HepG2 (cell line): Measurements from ENCODE around the gene CORO1C. TPM values are rescaled to one million over a fixed set of nuclear protein-coding genes. Genes with fewer than 3 reads are reported as not detected.

Experiments used
- ASH2L ChIP-seq: fragments of 300-600, 200-600 bp; sonication (generic); IDR thresholded peaks from 2 replicates; pipeline ENCODE4 v1.7.0; 2017; ENCODE audit warnings: low read depth, mild to moderate bottlenecking, moderate library complexity, mixed read lengths, low read length; ENCODE audit not compliant: insufficient read length
- BORCS8-MEF2B ChIP-seq: sonication (generic); formaldehyde crosslinking; IDR thresholded peaks from 2 replicates; pipeline ENCODE4 v1.8.0; 2022; ENCODE audit warnings: mild to moderate bottlenecking, missing genetic modification reagents
- DZIP1 ChIP-seq: sonication (generic); formaldehyde crosslinking; IDR thresholded peaks from 2 replicates; pipeline ENCODE4 v1.5.0; 2020; ENCODE audit warnings: mild to moderate bottlenecking, missing genetic modification reagents
- ESRRA ChIP-seq: sonication (generic); formaldehyde crosslinking; IDR thresholded peaks from 2 replicates; pipeline ENCODE4 v1.5.1; 2020; ENCODE audit warnings: mild to moderate bottlenecking, low read depth, missing genetic modification reagents
- FOXC1 ChIP-seq: sonication (generic); formaldehyde crosslinking; IDR thresholded peaks from 2 replicates; pipeline ENCODE4 v1.8.0; 2022; ENCODE audit warnings: mild to moderate bottlenecking, missing genetic modification reagents, borderline replicate concordance
- MXD3 ChIP-seq: IDR thresholded peaks from 2 replicates; pipeline ENCODE4 v1.6.1; 2016; ENCODE audit warnings: mild to moderate bottlenecking, missing biosample characterization, missing genetic modification reagents
- NCOA1 ChIP-seq: sonication (generic); formaldehyde crosslinking; IDR thresholded peaks from 2 replicates; pipeline ENCODE4 v1.9.0; 2021; ENCODE audit warnings: missing genetic modification reagents
- NFRKB ChIP-seq: fragments of 450-650 bp; IDR thresholded peaks from 2 replicates; pipeline ENCODE4 v1.6.1; 2017
- RERE ChIP-seq: IDR thresholded peaks from 2 replicates; pipeline ENCODE4 v1.6.1; 2016; ENCODE audit warnings: low read depth, missing genetic modification reagents, missing compliant biosample characterization
- SIX4 ChIP-seq: sonication (generic); formaldehyde crosslinking; IDR thresholded peaks from 2 replicates; pipeline ENCODE4 v1.4.0; 2020; ENCODE audit warnings: missing genetic modification reagents
- TERF1 ChIP-seq: sonication (generic); formaldehyde crosslinking; IDR thresholded peaks from 2 replicates; pipeline ENCODE4 v1.8.0; 2022; ENCODE audit warnings: mild to moderate bottlenecking, missing genetic modification reagents, moderate library complexity
- YEATS4 ChIP-seq: sonication (generic); formaldehyde crosslinking; IDR thresholded peaks from 2 replicates; pipeline ENCODE4 v1.4.0; 2020; ENCODE audit warnings: missing genetic modification reagents, borderline replicate concordance
- ZBTB42 ChIP-seq: sonication (generic); formaldehyde crosslinking; IDR thresholded peaks from 2 replicates; pipeline ENCODE4 v1.5.0; 2020; ENCODE audit warnings: mild to moderate bottlenecking, missing genetic modification reagents
- ZFP41 ChIP-seq: sonication (generic); formaldehyde crosslinking; IDR thresholded peaks from 2 replicates; pipeline ENCODE4 v1.4.0; 2020; ENCODE audit warnings: mild to moderate bottlenecking, missing genetic modification reagents, borderline replicate concordance
- ZMYM2 ChIP-seq: sonication (generic); formaldehyde crosslinking; IDR thresholded peaks from 2 replicates; pipeline ENCODE4 v1.8.0; 2022; ENCODE audit warnings: mild to moderate bottlenecking, missing genetic modification reagents
- ZNF704 ChIP-seq: sonication (generic); formaldehyde crosslinking; IDR thresholded peaks from 2 replicates; pipeline ENCODE4 v1.8.1; 2023; ENCODE audit warnings: mild to moderate bottlenecking, inconsistent platforms, moderate library complexity, missing genetic modification reagents, borderline replicate concordance
- polyA plus RNA-seq, 8 experiments: library from polyadenylated mRNA; depleted of rRNA in 3 of 8; stranded (reverse) in 7 of 8; unstranded in 1 of 8; fragments of >200 nt; fragmentation: Illumina TruSeq in 4 of 8; extraction: Trizol in 4 of 8; gene quantifications; 2 replicates each; pipeline versions ENCODE4 v1.2.1 to v1.2.3, GENCODE V29; 2011 to 2016; ENCODE audit warnings: low read depth in 4 of 8, missing spikeins in 1 of 8, mixed read lengths in 1 of 8; ENCODE audit not compliant: insufficient read depth in 1 of 8
- total RNA-seq, 5 experiments: library from RNA; depleted of rRNA; stranded (reverse); fragments of >200 nt; fragmentation: Illumina TruSeq; extraction: Trizol; gene quantifications; 2 replicates each; pipeline ENCODE4 v1.2.3, GENCODE V29; 2016; ENCODE audit warnings: low read depth in 1 of 5

CORO1C gene
- total and polyA plus RNA-seq, 2 of the 13 experiments (the other 11 are each of a cell fraction or from before 2014, with no cell fraction given): 73.7 to 131 TPM

GRCh38 chr12:108731866-108732461 is 646 bp upstream of the CORO1C start (continued):
- TF ChIP-seq RERE: no peak
- no peak for TF ChIP-seq SIX4 (CRISPR knock-in tag)
- no peak for TF ChIP-seq ZBTB42 (CRISPR knock-in tag)
- TF ChIP-seq ZFP41: no peak
- TF ChIP-seq ESRRA (CRISPR knock-in tag): no peak
- TF ChIP-seq ZNF704 (CRISPR knock-in tag): peak; percentile 19; the same call in 1 of the 2 replicates
- peak; percentile 76 for TF ChIP-seq ASH2L
- TF ChIP-seq BORCS8-MEF2B: no peak
- no peak for TF ChIP-seq TERF1 (CRISPR knock-in tag)
- TF ChIP-seq NFRKB: no peak
- no peak; the same call in 1 of the 2 replicates for TF ChIP-seq YEATS4 (CRISPR knock-in tag)
- TF ChIP-seq DZIP1 (CRISPR knock-in tag): no peak
- TF ChIP-seq NCOA1 (CRISPR knock-in tag): no peak
- TF ChIP-seq MXD3 (CRISPR knock-in tag): no peak
- no peak for TF ChIP-seq ZMYM2
- no peak for TF ChIP-seq FOXC1 (CRISPR knock-in tag)
